Activated T-cell treated with anti-CD3 and anti-CD28 coated beads, Interleukin-2, amount 50 U/mL, for 4 hours (primary cell): ENCODE data around the gene TMPRSS6. TPM values are rescaled to one million over a fixed set of nuclear protein-coding genes. Genes with fewer than 3 reads are reported as not detected.

ENCODE experiments used
- ATAC-seq, 2 donors: fragments of 200-7000 bp; cut with Tn5 transposase; one replicate each; pipeline ENCODE4 v1.10.0; 2021
- DNase-seq: peaks from one replicate; pipeline ENCODE4 v3.0.0-alpha.2; 2020
- H3K27me3 Mint-ChIP-seq: one replicate; pipeline ENCODE4 v1.8.0; 2021; ENCODE audit warnings: low read depth, mixed read lengths
- H3K36me3 Mint-ChIP-seq: one replicate; pipeline ENCODE4 v1.8.0; 2022; ENCODE audit warnings: mixed read lengths; ENCODE audit not compliant: insufficient read depth
- H3K4me1 Mint-ChIP-seq: one replicate; pipeline ENCODE4 v1.8.0; 2021; ENCODE audit warnings: low read depth, mixed read lengths
- H3K4me3 Mint-ChIP-seq: one replicate; pipeline ENCODE4 v1.8.0; 2021; ENCODE audit warnings: mild to moderate bottlenecking, moderate library complexity, mixed read lengths
- H3K9me3 Mint-ChIP-seq: one replicate; pipeline ENCODE4 v1.8.0; 2021; ENCODE audit warnings: mixed read lengths
- total RNA-seq, 3 donors: library from RNA; stranded (reverse); gene quantifications; one replicate each; pipeline ENCODE4 v1.2.1, GENCODE V29; 2021

The TMPRSS6 gene
- total RNA-seq, 3 donors from 2014 or later: 0.76 to 1.3 (median 0.89) TPM

DNA sequence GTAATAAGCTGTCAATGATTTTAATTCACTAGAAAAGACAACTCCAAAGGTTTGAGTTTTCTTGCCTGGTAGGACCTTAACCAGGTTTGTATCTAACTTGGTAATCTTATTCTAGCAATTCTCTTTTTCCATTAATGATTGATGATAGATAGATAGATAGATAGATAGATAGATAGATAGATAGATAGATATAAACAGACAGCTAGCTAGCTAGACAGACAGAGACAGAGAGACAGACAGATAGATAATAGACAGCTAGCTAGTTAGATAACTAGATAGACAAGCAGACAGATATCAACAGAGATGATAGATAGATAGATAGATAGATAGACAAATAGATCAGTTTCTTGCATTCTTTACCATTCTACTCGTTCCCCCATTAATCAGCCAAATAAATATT is 15.3 kb downstream of the TMPRSS6 start:
- Mint-ChIP-seq H3K36me3 (no peaks in the 10 kb centered on the region), H3K4me1 (peaks cover 20% of the 10 kb centered on the region)
- ATAC-seq: no peak

DNA sequence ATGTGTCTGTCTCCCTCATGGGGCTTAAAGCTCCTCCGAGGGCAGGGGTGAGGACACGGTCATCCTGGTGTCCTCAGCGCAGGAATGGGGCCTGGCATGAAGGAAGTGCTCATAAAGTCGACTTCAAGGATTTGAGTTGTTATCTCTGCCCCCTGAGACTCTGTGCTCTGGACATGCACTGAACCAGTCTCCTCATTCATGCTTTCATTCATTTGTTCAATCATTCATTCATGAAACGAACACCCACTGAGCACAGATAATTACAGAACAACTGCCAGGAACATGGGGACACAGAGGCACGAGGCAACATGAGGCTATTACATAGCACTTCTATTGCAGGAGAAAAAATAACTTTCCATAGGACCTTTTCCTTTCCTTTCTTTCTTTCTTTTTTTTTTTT is 16.5 kb downstream of the TMPRSS6 start:
- no peaks in the 10 kb centered on the region for H3K36me3 Mint-ChIP-seq

More for the DNA sequence above, 15.3 kb downstream of the TMPRSS6 start:
- H3K27me3 Mint-ChIP-seq: peaks cover 5% of the 10 kb centered on the region
- H3K9me3 Mint-ChIP-seq: no peaks in the 10 kb centered on the region
- DNase-seq: no peak
- no peak overlapping the region for H3K4me3 Mint-ChIP-seq

GRCh38 chr22:37091994-37092393 is 17.5 kb downstream of the TMPRSS6 start:
- Mint-ChIP-seq H3K36me3 (no peaks in the 10 kb centered on the region), H3K4me3 (no peak overlapping the region), H3K27me3 (peaks cover 5% of the 10 kb centered on the region), H3K4me1 (peaks cover 19% of the 10 kb centered on the region), H3K9me3 (no peaks in the 10 kb centered on the region)
- DNase-seq (no peak), ATAC-seq (no peak)

More for the DNA sequence above, 16.5 kb downstream of the TMPRSS6 start:
- Mint-ChIP-seq H3K4me1 (peaks cover 16% of the 10 kb centered on the region), H3K9me3 (no peaks in the 10 kb centered on the region), H3K4me3 (no peak overlapping the region), H3K27me3 (peaks cover 5% of the 10 kb centered on the region)
- ATAC-seq (no peak), DNase-seq (no peak)

DNA sequence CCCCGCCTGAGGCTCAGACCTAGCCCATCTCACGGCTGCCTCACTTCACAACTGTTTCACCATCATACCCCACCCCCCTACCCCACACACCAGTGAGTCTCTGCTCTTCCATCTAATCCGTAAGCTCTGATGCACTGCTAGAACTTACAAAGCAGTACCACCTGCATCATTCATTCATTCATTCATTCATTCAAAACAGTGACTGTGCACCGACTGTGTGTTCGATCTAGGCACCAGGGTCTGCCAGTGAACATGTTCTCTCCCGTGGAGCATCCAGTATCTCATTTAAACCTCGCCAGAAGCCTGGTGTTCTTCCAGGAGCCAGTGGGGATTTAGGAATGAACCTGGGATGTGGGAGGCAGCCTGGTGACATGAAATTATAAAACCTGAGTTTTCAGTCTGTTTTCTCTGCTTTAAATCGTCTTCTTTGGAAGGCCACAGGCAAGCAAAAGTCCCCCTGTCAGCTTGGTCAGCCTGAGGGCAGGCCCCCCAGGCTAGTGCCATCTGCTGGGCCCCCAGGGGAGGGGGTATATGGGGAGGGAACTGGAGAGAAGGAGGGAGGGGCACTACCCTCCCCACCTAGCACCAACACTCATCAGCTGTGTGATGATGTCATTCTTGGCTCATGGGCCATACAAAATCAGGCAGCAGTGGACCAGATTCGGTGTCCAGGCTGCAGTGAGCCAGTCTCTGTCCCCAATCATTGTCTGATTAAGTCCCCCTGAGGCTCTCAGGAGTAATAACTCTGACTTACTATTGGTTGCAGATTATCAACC is 18.4 kb downstream of the TMPRSS6 start:
- peaks cover 19% of the 10 kb centered on the region for H3K4me1 Mint-ChIP-seq
- H3K36me3 Mint-ChIP-seq: no peaks in the 10 kb centered on the region
- no peak for ATAC-seq
- H3K9me3 Mint-ChIP-seq: no peaks in the 10 kb centered on the region
- H3K4me3 Mint-ChIP-seq: no peak overlapping the region
- H3K27me3 Mint-ChIP-seq: peaks cover under 1% of the 10 kb centered on the region
- no peak for DNase-seq

DNA sequence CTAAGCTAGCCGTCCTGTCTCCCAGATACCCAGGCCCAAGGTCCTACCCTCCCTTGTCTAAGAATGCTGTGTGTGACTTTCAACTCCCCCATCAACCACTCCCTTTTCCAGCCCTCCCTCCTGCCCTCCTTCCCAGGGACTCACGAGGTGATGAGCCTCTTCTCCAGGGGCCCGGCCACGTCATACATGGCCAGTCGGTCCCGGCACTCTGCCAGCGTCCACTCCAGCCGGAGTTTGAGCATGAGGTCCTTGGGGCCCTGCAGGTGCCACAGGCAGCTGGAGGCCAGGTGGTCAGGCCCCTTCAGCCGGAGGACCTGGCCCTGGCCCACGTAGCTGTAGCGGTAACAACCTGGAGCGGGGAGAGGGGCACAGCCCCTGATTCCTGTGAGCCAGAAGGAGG is 20.1 kb downstream of the TMPRSS6 start:
- Mint-ChIP-seq H3K27me3 (no peaks in the 10 kb centered on the region), H3K4me1 (peaks cover 9% of the 10 kb centered on the region), H3K9me3 (no peaks in the 10 kb centered on the region), H3K36me3 (no peaks in the 10 kb centered on the region), H3K4me3 (no peak overlapping the region)
- DNase-seq (no peak), ATAC-seq (no peak)

GRCh38 chr22:37088750-37089408 is 20.6 kb downstream of the TMPRSS6 start:
- DNase-seq: no peak
- no peaks in the 10 kb centered on the region for H3K27me3 Mint-ChIP-seq
- H3K9me3 Mint-ChIP-seq: no peaks in the 10 kb centered on the region
- H3K4me3 Mint-ChIP-seq: no peak overlapping the region
- H3K4me1 Mint-ChIP-seq: peaks cover 5% of the 10 kb centered on the region
- no peaks in the 10 kb centered on the region for H3K36me3 Mint-ChIP-seq
- ATAC-seq: no peak

DNA sequence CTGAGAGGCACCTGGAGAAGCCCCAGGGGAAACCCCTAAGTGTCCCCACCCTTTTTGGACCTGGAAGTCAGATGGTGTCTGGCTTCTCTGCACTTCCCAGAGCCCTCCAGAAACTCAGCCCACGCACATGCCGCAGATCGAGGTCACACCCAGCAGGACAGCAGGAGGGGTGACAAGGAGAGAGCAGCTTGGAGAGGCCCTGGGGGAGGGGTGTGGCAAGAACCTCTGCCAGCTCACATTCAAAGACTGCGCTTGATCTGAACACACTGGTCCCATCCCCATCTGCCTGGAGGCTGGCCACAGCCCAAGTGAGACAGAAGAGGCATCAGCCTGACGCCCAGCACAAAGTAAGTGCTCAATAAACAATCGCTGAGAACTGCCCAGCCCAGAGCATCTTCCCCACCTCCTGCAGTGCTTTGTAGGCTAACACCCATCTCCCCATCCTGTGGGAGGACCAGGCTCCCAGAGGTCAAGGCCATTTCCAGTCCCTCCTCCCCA is 21.4 kb downstream of the TMPRSS6 start:
- Mint-ChIP-seq H3K27me3 (no peaks in the 10 kb centered on the region), H3K4me1 (peaks cover 5% of the 10 kb centered on the region), H3K4me3 (no peak overlapping the region), H3K9me3 (no peaks in the 10 kb centered on the region), H3K36me3 (no peaks in the 10 kb centered on the region)
- ATAC-seq (peak; percentile 35 to 44), DNase-seq (no peak)

- Mint-ChIP-seq H3K4me3 (no peak overlapping the region), H3K4me1 (peaks cover 22% of the 10 kb centered on the region), H3K36me3 (no peaks in the 10 kb centered on the region), H3K27me3 (no peaks in the 10 kb centered on the region), H3K9me3 (no peaks in the 10 kb centered on the region)
- DNase-seq (no peak), ATAC-seq (no peak)
Measured at GRCh38 chr22:37086184-37086583, 23.3 kb downstream of the TMPRSS6 start.

GRCh38 chr22:37084385-37084784 is 25.1 kb downstream of the TMPRSS6 start:
- H3K36me3 Mint-ChIP-seq: no peaks in the 10 kb centered on the region
- ATAC-seq (no peak), DNase-seq (no peak)
- H3K4me3 Mint-ChIP-seq: no peak overlapping the region
- peaks cover 39% of the 10 kb centered on the region for H3K4me1 Mint-ChIP-seq
- no peaks in the 10 kb centered on the region for H3K27me3 Mint-ChIP-seq
- no peaks in the 10 kb centered on the region for H3K9me3 Mint-ChIP-seq

- Mint-ChIP-seq H3K36me3 (no peaks in the 10 kb centered on the region), H3K4me3 (no peak overlapping the region), H3K27me3 (no peaks in the 10 kb centered on the region), H3K9me3 (no peaks in the 10 kb centered on the region), H3K4me1 (peaks cover 43% of the 10 kb centered on the region)
- ATAC-seq (no peak), DNase-seq (no peak)
Measured at GRCh38 chr22:37083914-37084313, 25.6 kb downstream of the TMPRSS6 start.

DNA sequence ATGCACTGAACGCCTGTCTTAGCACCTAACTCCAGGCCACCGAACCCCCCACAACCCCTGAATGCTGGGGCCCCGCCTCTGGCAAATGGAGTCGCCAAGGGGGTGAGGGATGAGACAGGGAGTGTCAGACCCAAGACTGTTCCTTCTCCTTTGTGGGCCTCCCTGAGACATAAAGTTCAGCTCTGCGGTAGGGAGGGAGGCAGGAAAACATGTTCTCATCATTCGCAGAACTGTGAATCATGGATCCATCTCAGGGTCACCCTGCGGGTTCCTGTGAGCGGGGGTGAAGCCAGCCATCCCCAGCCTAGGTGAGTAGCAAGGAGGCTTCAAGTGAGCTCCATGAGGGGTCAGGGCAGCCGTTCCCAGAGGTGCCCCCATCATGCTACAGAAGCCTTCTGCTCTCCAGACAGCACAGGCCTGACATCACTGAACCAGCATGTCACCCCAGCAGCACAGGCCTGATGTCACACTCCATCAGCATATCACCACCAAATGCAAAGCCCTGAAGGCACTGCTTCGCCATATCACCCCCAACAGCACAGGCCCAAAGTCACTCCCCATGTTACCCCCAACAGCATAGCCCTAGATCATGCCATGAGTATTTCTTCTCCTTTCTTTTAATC is 27.2 kb downstream of the TMPRSS6 start:
- peak; percentile 30 for DNase-seq
- H3K9me3 Mint-ChIP-seq: no peaks in the 10 kb centered on the region
- no peaks in the 10 kb centered on the region for H3K27me3 Mint-ChIP-seq
- H3K36me3 Mint-ChIP-seq: no peaks in the 10 kb centered on the region
- ATAC-seq: peak; percentile 16 to 49
- H3K4me1 Mint-ChIP-seq: peaks cover 50% of the 10 kb centered on the region
- no peak overlapping the region for H3K4me3 Mint-ChIP-seq

- Mint-ChIP-seq H3K27me3 (no peaks in the 10 kb centered on the region), H3K4me1 (peaks cover 52% of the 10 kb centered on the region), H3K36me3 (no peaks in the 10 kb centered on the region), H3K4me3 (no peak overlapping the region), H3K9me3 (no peaks in the 10 kb centered on the region)
- ATAC-seq (no peak), DNase-seq (no peak)
Measured at GRCh38 chr22:37080838-37081237, 28.7 kb downstream of the TMPRSS6 start.

DNA sequence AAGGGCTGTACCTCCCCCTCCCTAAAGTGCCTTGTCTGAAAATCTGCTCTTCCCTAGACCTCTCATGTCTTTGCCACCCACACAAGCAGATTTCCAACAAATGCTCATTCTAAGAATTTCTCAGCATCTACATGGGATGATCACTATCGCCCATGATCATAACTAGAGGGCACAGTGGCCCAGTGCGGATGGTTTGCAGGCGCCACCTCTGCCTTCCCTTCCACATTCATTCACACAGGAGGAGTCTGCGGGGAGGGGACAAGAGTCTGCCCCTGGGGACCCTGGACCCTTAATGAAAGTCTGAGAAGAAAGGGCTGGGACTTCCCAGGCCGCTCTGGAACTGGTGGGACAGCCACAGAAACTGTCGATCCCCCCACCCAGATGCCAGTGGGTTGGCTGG is 29.1 kb downstream of the TMPRSS6 start:
- Mint-ChIP-seq H3K27me3 (no peaks in the 10 kb centered on the region), H3K4me1 (peaks cover 52% of the 10 kb centered on the region), H3K36me3 (no peaks in the 10 kb centered on the region), H3K4me3 (peak overlapping the region; percentile 4), H3K9me3 (no peaks in the 10 kb centered on the region)
- DNase-seq (no peak), ATAC-seq (peak in 1 of 2 donors; percentile 5)

DNA sequence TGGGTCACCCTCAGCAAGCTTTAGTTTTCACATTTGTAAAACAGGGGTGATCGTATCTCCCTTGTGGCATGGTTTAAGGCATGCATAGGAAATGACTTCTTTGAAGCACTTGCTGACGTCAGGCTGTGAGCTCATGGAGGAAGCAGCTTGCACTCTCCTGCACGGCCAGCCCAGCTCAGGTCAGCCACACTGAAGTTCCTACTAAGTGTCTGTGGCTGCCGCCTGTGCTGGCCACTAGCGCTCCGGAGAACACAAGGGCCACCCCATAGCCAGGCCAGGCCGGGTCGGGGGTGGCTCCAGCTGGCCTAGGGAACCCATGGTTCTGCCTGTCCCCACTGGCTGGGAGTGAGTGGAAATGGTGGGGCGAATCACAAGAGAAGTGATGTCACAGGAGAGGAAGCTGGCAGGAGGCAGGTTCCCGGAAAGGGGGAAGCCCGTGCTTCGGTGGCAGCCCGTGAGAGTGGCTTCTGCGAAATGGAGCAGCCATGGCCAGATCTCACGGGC is 29.8 kb downstream of the TMPRSS6 start:
- Mint-ChIP-seq H3K27me3 (peaks cover 2% of the 10 kb centered on the region), H3K4me1 (peaks cover 52% of the 10 kb centered on the region)

More for the DNA sequence above, 29.8 kb downstream of the TMPRSS6 start:
- Mint-ChIP-seq H3K9me3 (no peaks in the 10 kb centered on the region), H3K4me3 (peak overlapping the region; percentile 16), H3K36me3 (no peaks in the 10 kb centered on the region)
- peak; percentile 63 to 66 for ATAC-seq
- DNase-seq: peak; percentile 81
